GM18951 (cell line): ENCODE measurements around the gene AMOTL1.

Source experiments
- POLR2A ChIP-seq: IDR thresholded peaks from 4 replicates; pipeline ENCODE4 v1.6.1; 2011; ENCODE audit warnings: mild to moderate bottlenecking; ENCODE audit not compliant: insufficient read length, insufficient read depth; ENCODE audit errors: extremely low read depth
- in situ Hi-C: fragments of 300-500 bp; cut with MboI; formaldehyde crosslinking; loops from one replicate; pipeline ENCODE4 v1.12.0; 2022; ENCODE audit warnings: low sequenced_read_pairs, mixed read lengths, inconsistent platforms; ENCODE audit not compliant: unreplicated experiment

AMOTL1 gene, protein sequence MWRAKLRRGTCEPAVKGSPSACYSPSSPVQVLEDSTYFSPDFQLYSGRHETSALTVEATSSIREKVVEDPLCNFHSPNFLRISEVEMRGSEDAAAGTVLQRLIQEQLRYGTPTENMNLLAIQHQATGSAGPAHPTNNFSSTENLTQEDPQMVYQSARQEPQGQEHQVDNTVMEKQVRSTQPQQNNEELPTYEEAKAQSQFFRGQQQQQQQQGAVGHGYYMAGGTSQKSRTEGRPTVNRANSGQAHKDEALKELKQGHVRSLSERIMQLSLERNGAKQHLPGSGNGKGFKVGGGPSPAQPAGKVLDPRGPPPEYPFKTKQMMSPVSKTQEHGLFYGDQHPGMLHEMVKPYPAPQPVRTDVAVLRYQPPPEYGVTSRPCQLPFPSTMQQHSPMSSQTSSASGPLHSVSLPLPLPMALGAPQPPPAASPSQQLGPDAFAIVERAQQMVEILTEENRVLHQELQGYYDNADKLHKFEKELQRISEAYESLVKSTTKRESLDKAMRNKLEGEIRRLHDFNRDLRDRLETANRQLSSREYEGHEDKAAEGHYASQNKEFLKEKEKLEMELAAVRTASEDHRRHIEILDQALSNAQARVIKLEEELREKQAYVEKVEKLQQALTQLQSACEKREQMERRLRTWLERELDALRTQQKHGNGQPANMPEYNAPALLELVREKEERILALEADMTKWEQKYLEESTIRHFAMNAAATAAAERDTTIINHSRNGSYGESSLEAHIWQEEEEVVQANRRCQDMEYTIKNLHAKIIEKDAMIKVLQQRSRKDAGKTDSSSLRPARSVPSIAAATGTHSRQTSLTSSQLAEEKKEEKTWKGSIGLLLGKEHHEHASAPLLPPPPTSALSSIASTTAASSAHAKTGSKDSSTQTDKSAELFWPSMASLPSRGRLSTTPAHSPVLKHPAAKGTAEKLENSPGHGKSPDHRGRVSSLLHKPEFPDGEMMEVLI

DNA sequence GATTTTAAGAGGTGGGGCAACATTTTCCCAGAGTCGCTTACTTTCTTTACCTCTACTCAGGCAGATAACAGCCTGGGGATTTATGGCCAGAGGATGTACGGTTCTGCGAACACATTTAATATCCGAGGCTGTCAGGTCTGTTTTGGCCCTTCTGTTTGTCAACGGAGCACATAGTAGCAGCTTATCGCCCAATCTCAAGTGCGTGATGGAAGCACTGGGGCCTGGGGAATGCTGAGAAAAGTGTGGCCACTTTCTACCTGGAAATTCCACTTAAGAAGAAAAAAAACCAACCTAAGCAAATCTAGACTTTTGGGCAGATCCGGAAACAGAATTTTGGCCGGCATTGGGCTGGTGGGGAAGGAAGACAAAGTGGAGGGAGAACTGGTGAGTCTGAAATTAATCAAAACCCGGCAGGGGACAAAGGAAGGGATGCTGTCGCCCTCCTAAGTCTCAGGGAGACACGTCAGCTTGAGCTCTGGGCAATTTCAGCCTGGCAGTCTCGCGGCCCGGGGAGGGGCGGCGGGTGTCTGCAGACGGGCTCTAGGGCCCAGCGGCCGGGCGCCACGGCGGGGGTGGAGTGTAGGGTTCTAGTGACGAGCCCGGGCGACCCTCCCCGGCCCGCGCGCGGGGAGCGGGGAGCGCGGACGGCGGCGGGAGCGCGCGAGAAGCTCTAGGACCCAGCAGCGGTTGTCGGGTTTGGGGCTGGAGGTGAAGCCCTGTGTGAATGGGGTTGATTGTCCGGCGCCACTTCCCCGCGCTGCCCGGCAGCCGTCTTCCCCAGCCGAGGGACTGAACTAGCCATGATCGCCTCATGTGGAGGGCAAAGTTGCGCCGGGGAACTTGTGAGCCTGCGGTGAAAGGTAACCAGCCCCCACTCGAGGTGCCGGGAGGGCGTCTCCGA, at the start of gene AMOTL1:
Gene AMOTL1, plus strand, starts transcription at position 656 of the 901 bp plus-strand sequence. Its CDS starts 156 bp downstream, at position 812.
- in situ Hi-C loops = loop anchor here (10.0 kb wide), 1 partner anchor 143 kb away; no protein-coding TSS in a partner anchor

DNA sequence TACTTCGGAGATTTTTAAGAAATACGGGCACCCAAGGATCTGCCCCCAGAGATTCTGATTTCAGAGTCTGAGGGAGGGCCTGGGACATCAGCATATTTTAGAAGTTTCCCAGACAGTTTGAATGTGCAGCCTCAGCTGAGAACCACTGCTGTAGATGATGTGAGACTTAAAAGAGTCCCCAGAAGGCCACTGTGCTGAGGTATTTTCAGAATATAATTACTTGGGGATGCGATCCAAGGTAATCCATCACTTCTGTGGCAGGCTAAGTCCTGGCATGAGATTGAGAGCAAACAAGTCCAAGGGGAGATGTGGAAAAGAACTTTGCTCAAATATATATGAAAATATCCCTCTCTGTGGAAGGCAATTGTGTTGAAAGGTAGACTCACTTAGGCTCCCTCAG, 48.3 kb upstream of the AMOTL1 start:
- TF ChIP-seq POLR2A = no peak
- in situ Hi-C loops = no loop called here

More for the DNA sequence above, at the start of gene AMOTL1:
- TF ChIP-seq POLR2A = peak; percentile 66

DNA sequence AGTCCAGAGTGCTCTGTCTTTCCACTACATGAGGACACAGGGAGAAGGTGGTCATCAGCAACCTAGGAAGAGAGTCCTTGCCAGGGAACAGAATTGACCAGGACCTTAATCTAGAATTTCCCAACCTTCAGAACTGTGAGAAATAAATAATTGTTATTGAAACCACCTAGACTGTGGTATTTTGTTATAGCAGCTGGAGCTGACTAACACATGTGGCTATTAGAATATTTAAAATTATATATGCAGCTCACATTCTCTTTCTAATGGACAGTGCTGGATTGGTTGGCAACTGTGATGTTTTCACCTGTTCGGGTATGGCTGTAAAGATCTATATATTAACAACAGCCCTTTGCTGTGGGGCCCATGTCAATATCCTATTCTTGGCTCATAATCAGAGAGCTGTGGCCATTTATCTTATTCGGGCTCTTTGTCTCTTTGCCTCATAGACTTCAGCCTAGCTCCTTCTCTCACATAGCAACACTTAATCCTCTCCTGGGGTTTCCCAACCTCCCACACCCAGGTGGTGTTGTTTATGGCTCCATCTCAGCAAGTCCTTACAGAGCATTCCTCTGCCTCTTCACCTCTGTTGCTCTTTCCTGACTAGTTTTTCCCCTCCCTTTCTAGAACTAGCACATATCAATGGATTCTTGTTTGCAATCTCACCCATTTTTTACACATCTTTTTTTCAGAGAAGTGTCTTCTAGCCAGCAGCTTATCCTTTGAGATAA, 46.4 kb upstream of the AMOTL1 start:
- no peak for TF ChIP-seq POLR2A
- in situ Hi-C loops = no loop called here

DNA sequence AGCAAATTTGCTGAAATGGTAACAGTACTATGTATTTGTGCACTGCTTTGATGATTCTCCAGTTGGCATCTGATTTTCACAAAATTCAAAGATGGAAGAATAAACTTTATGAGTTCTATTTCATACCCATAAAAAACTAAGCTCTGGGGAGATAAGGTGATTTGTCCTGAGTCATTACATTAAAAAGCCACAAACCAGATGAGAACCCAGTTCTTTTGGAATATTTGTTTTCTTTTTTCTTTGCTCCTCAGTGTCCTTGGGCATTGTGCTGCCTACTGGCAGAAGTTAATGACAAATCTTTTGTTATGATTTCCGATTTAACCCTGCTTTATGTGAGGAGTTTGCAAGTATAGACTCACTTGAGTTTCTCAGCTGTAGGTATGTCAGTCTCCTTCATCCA, 45.4 kb upstream of the AMOTL1 start:
- in situ Hi-C loops = no loop called here
- TF ChIP-seq POLR2A = no peak

DNA sequence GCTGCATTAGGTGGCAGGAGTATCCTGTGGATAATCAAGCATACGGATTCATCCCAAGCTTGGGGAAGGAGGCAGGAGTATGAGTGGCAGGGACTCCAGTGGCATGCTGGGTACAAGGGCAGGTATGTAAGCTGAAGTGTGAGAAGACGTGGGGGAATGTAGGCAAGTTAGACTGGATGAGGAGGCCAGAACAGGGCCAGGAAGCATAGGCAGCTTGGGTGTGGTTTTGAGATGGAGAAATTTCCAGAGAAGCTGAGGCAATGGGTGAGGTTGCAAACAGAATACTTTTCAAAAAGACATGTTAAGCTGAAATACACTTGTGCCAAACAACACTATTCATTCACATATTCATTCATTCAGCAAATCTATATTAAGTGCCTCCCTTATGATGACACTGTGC, 43.1 kb upstream of the AMOTL1 start:
- TF ChIP-seq POLR2A = no peak
- in situ Hi-C loops = no loop called here

DNA sequence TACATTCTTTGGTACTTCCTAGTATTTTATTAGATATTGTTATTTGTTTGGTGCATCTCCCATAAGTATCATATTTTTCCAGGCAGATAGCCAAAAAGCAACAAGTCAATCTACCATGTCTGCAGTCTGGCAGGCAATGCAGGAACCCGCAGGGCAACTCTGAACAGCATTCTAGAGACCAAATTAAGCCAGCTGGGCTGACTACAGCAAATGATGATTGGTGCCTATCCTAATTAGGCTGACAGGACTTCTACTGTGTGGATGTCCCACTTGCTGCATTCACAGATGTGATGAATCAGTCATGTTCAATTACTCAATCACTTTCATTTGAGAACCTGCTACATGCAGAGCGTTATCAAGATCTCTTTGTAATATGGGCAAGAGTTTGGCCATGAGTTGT, 40.3 kb upstream of the AMOTL1 start:
- TF ChIP-seq POLR2A = no peak
- in situ Hi-C loops = no loop called here

DNA sequence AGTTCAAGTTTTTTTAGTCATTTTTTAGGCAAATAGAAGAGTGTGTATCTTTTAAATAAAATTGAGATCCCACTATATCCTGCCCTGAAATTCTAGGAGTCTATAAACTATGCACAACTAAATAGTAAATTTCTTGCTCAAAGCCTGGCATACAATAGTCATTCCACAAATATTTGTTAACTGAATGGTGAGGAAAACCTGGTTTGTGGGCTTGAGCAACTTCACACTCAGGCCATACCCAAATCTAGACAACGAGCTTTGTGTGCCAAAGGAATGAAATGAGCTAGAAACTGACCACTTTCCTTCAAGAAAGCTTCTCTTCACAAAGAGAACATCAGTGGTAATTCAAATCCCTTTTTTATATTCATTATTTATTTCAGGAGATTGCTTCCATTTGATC, 39.6 kb upstream of the AMOTL1 start:
- in situ Hi-C loops = no loop called here

DNA sequence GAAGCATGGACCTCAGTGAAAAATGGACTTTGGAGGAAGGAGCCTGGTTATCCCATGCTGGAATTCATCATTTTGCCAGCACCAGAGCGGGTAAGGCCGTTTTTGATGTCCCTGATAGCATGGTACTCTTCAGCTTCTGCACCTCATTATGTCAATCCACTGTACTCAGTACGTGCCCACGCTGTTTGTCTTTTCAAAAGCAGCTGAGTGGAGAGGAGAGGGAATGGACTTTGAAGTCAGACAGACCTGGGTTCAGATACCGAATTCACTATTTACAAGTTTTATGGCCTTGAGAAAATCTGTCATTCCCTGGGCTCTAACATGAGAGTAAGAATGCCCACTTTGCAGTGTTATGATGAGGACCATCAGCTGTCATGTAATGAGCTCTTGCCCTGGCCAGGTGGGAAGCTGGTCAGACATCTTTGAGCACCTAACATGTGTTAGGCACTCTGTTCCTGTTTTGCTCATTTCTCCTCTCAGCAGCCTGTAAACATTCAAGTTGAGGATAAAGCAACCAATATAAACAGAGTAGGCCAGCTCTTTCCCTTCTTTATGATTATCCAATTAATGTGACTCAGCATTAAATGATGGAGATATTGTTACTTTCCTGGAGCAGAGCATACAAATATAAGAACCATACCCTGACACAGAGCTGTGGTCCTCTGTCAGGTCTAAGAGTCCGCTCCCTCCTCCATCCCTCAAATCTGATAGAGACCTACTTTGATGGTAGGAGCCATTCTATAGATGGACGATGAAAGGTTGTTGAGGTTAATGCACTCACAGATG, 39.0 kb upstream of the AMOTL1 start:
- in situ Hi-C loops = no loop called here
- no peak for TF ChIP-seq POLR2A

More for the DNA sequence above, 39.6 kb upstream of the AMOTL1 start:
- no peak for TF ChIP-seq POLR2A

DNA sequence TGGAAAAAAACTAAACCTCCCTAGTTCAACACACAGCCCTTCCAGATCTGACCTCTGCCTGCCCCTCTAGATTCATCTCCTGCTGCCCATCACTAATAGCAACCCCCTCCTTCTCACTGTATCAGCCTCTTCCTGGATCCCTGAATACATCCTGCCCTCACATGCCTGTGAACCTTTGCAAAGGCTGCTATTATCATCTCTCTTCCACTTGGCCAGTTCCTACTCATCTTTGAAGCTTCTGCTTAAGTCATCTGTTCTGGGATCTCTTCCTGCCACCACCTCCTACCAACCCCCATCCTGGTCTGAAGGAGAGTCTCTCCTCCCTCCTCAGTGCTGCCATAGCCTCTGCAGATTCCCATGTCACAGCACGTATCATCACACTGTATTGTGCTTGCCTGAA, 38.0 kb upstream of the AMOTL1 start:
- in situ Hi-C loops = no loop called here
- no peak for TF ChIP-seq POLR2A

DNA sequence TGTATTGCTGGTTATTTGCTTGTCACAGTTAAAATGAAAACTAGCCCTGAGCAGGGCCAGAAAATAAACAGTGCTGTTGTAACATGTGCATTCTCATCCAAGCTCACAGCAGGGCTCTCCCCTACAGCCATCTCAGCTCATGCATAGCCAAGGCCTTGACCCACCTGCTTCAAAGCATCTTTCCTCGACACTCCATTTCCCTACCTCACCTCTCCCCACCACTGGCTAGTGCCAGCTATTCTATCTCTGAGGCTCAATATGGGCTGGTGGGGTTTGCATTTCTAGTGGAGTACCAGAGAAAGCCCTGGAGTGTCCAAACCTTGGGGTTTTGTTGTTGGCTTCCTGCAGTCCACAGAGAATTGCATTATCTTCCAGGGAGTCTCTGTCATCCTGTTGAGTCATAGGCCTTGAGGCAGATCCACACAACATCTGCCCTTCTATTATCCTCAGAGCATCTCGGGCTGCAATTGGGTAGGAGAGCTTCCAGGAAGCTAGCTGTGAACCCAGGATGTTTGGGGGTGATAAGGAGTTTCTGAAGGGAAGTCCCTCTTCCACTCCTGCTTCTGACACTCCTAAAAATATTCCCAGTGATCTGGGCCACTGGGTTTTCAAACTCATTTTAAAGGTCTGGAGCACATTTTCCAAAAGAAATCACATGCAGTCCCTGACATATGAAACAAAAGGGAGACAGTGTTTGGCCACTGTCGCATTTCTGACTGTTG, 36.1 kb upstream of the AMOTL1 start:
- TF ChIP-seq POLR2A = no peak
- in situ Hi-C loops = no loop called here

DNA sequence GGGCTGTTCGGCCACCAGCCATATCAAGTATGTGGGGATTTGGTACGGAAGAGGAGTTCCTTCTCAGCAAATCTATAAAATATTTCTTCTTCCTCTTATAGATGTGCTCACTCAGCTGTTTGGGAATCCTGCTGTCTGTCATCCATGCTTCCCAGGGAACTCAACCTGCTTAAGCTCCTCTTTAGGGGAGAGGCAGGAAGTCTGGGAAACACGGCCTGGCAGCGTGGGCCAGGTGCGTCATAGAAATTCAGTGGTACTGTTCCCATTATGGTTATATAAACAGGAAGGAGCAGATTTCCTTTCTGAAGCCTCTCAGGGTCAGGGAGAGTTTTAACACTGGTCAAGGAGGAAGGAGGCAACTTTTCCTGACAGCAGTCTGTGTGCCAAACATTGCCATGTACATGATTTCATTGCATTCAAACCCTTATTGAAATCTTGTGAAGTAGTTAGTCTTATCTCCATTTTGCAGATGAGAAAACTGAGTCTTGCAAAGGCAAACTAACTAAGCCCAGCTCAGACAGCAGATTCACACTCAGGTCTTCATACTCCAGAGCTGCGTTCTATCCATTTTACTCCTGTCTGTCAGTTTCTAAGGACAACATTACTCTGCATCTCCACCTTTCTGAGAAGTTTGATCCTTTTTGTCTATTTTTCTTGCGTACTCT, 35.4 kb upstream of the AMOTL1 start:
- in situ Hi-C loops = no loop called here
- no peak for TF ChIP-seq POLR2A
